ENCODE data around the gene CSMD2. TPM values are rescaled to one million over a fixed set of nuclear protein-coding genes. Genes with fewer than 3 reads are reported as not detected.

The CSMD2 gene
- total RNA-seq, 1 experiment from 2014 or later: 2.8 TPM

- Histone ChIP-seq H3K9me3 (ENCODE audit: low read depth, low read length, poor library complexity, severe bottlenecking) (peaks cover 4% of the 10 kb centered on the region), H3K27ac (ENCODE audit: low read depth, low read length, poor library complexity, severe bottlenecking) (no peak overlapping the region), H3K27me3 (replicated peaks; ENCODE audit: insufficient read depth, low read depth, low read length, poor library complexity) (peaks cover 4% of the 10 kb centered on the region), H3K36me3 (ENCODE audit: insufficient read depth, low read length, poor library complexity, severe bottlenecking) (no peaks in the 10 kb centered on the region), H3K4me1 (ENCODE audit: insufficient read depth, low read length, poor library complexity, severe bottlenecking) (no peaks in the 10 kb centered on the region), H3K4me3 (ENCODE audit: low read depth, low read length, poor library complexity, severe bottlenecking) (no peak overlapping the region)
- no peak for DNase-seq (ENCODE audit: low spot score)
- TF ChIP-seq CTCF (conservative IDR thresholded peaks at IDR 0.05; ENCODE audit: low read depth, low read length): no peak
- TF ChIP-seq EZH2 (IDR thresholded peaks at IDR 0.05; ENCODE audit: borderline replicate concordance, low read depth, low read length, poor library complexity, severe bottlenecking): no peak
- ChIA-PET POLR2A (ENCODE audit: low non-redundant PET) (no interaction called here), CTCF (no interaction called here)
- intact Hi-C loops (cut with micrococcal nuclease; ENCODE audit: unreplicated experiment): no loop called here
- no TSS peak for BruUV-seq (replicated peaks)
Measured at GRCh38 chr1:33810571-33810970, 354.5 kb downstream of the CSMD2 start.

GRCh38 chr1:33805988-33806387 lies 359.0 kb downstream of the CSMD2 start:
- TF ChIP-seq EZH2 (IDR thresholded peaks at IDR 0.05; ENCODE audit: borderline replicate concordance, low read depth, low read length, poor library complexity, severe bottlenecking): no peak
- no peak for TF ChIP-seq CTCF (conservative IDR thresholded peaks at IDR 0.05; ENCODE audit: low read depth, low read length)
- no peaks in the 10 kb centered on the region for H3K27me3 ChIP-seq (replicated peaks; ENCODE audit: insufficient read depth, low read depth, low read length, poor library complexity)
- no peak for DNase-seq (ENCODE audit: low spot score)
- POLR2A ChIA-PET (ENCODE audit: low non-redundant PET): no interaction called here
- H3K4me3 ChIP-seq (ENCODE audit: low read depth, low read length, poor library complexity, severe bottlenecking): no peak overlapping the region
- H3K27ac ChIP-seq (ENCODE audit: low read depth, low read length, poor library complexity, severe bottlenecking): no peak overlapping the region
- H3K9me3 ChIP-seq (ENCODE audit: low read depth, low read length, poor library complexity, severe bottlenecking): peaks cover 4% of the 10 kb centered on the region
- no TSS peak for BruUV-seq (replicated peaks)
- H3K36me3 ChIP-seq (ENCODE audit: insufficient read depth, low read length, poor library complexity, severe bottlenecking): no peaks in the 10 kb centered on the region
- intact Hi-C loops (cut with micrococcal nuclease; ENCODE audit: unreplicated experiment): no loop called here
- H3K4me1 ChIP-seq (ENCODE audit: insufficient read depth, low read length, poor library complexity, severe bottlenecking): no peaks in the 10 kb centered on the region
- CTCF ChIA-PET: no interaction called here

- Histone ChIP-seq H3K27ac (ENCODE audit: low read depth, low read length, poor library complexity, severe bottlenecking) (no peak overlapping the region), H3K9me3 (ENCODE audit: low read depth, low read length, poor library complexity, severe bottlenecking) (no peaks in the 10 kb centered on the region), H3K4me3 (ENCODE audit: low read depth, low read length, poor library complexity, severe bottlenecking) (no peak overlapping the region), H3K36me3 (ENCODE audit: insufficient read depth, low read length, poor library complexity, severe bottlenecking) (no peaks in the 10 kb centered on the region), H3K4me1 (ENCODE audit: insufficient read depth, low read length, poor library complexity, severe bottlenecking) (no peaks in the 10 kb centered on the region), H3K27me3 (replicated peaks; ENCODE audit: insufficient read depth, low read depth, low read length, poor library complexity) (no peaks in the 10 kb centered on the region)
- TF ChIP-seq CTCF (conservative IDR thresholded peaks at IDR 0.05; ENCODE audit: low read depth, low read length) (no peak), EZH2 (IDR thresholded peaks at IDR 0.05; ENCODE audit: borderline replicate concordance, low read depth, low read length, poor library complexity, severe bottlenecking) (no peak)
- intact Hi-C loops (cut with micrococcal nuclease; ENCODE audit: unreplicated experiment): no loop called here
- ChIA-PET CTCF (no interaction called here), POLR2A (ENCODE audit: low non-redundant PET) (no interaction called here)
- no peak for DNase-seq (ENCODE audit: low spot score)
- no TSS peak for BruUV-seq (replicated peaks)
Measured at GRCh38 chr1:33802268-33802667, 362.8 kb downstream of the CSMD2 start.
